GM12864 (cell line): ENCODE measurements around the gene MEF2A.

Source experiments
- DNase-seq: peaks from one replicate; pipeline ENCODE4 v3.0.0-alpha.2; 2011; ENCODE audit warnings: low read depth
- H3K4me3 ChIP-seq: 2 replicates; pipeline ENCODE4 v1.5.1; 2011; ENCODE audit warnings: mild to moderate bottlenecking, low read depth, low read length, control low read depth
- TF ChIP-seq, protein P1 (sequence below): IDR thresholded peaks from 2 replicates; pipeline ENCODE4 v1.5.1; 2011; ENCODE audit warnings: low read depth, mild to moderate bottlenecking, moderate library complexity, low read length, control low read depth, inconsistent platforms; ENCODE audit errors: missing control alignments

MEF2A gene

DNA sequence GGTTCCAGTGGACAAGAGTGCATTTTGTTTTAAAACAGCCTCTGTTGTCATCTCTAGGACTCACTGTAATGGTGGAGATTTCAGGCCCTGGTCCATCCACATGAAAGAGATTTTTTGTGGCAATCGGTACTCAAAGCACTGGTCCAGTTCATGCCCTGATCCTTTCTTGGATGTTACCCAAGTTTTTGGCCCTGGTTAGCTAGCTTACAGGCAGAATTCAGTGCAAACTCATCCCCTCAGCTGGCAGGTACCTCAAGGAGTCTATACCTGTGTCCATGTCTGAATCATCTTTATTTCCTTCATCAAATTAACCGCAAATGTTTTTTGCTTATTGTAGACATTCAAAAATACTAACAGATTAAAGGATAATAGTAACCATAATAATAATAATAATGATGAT is 13.7 kb upstream of the MEF2A start:
- TF ChIP-seq, protein P1, sequence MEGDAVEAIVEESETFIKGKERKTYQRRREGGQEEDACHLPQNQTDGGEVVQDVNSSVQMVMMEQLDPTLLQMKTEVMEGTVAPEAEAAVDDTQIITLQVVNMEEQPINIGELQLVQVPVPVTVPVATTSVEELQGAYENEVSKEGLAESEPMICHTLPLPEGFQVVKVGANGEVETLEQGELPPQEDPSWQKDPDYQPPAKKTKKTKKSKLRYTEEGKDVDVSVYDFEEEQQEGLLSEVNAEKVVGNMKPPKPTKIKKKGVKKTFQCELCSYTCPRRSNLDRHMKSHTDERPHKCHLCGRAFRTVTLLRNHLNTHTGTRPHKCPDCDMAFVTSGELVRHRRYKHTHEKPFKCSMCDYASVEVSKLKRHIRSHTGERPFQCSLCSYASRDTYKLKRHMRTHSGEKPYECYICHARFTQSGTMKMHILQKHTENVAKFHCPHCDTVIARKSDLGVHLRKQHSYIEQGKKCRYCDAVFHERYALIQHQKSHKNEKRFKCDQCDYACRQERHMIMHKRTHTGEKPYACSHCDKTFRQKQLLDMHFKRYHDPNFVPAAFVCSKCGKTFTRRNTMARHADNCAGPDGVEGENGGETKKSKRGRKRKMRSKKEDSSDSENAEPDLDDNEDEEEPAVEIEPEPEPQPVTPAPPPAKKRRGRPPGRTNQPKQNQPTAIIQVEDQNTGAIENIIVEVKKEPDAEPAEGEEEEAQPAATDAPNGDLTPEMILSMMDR: no peak
- no peak overlapping the region for H3K4me3 ChIP-seq
- DNase-seq: no peak

DNA sequence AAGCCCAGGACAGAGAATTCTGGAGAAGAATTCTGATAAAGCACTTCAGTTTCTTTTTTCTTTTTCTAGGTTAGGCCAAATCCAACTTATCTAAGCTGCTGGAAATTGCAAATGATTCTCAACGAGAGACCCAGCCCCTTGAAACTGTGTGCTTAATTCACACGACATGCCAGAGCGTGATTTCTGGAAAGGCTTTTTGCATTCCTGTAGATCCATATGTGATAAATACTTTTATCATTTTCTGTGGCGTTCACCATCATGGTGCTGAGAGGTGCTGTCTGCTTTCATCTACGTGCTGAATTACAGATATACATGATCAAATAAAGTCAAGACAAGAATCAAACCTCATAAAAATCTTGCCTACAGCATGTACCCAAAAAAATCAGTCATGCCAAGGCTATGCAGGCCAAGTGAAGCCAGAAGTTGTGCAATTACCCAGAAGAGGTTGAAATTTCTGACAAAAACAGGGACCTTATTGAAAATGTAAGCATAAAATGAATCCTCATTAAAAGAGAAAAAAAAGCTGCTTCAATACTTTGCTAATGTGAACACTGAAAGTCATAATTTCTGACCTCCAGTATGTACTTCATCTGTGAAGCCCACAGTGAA is 10.8 kb upstream of the MEF2A start:
- TF ChIP-seq, protein P1: no peak

GRCh38 chr15:99556011-99556410 is 9.8 kb upstream of the MEF2A start:
- TF ChIP-seq, protein P1: no peak
- no peak for DNase-seq
- no peak overlapping the region for H3K4me3 ChIP-seq

More for the DNA sequence above, 10.8 kb upstream of the MEF2A start:
- no peak for DNase-seq
- no peak overlapping the region for H3K4me3 ChIP-seq

DNA sequence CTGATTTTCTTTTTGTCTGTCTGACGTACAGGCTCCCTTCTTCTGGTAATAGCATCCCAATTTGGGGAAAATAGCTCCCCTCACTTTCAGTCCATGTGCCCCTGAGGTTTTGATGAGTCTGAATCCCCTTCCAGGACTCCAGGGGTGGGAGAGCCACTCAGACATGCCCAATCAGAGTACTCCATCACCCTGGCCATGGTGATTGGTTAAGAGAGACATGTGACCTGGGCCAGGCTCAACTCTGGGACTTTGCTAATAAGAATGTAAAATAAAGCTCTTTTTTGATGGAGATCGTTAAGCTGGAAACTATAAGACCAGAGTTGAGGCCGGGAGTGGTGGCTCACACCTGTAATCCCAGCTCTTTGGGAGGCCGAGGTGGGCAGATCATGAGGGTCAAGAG is 9.2 kb upstream of the MEF2A start:
- TF ChIP-seq, protein P1: no peak

GRCh38 chr15:99558084-99558483 is 7.7 kb upstream of the MEF2A start:
- no peak overlapping the region for H3K4me3 ChIP-seq
- TF ChIP-seq, protein P1: no peak
- no peak for DNase-seq

More for the DNA sequence above, 9.2 kb upstream of the MEF2A start:
- H3K4me3 ChIP-seq: no peak overlapping the region
- DNase-seq: no peak

DNA sequence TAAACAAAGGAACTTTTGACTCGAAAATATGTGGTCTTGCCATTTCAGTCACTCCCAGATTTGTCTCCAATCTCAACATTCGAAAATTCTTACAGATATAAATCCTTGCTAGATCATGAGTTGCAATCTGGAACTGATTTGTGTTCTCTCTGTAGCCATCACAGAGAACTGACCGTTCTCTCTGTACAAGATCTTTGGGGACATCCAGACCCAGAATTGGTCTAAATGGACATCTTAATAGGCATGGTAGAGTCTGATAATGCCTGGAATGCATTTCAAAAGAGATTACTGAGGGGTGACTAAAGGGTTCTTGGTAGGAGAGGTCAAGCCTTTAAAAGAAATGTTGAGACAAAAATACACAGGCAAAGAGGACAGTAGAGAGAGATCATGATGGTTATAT is 7.2 kb upstream of the MEF2A start:
- DNase-seq: no peak
- TF ChIP-seq, protein P1: no peak
- H3K4me3 ChIP-seq: no peak overlapping the region
